NCI-H187 treated with DMSO at 0.1 percent for 48 hours (cell line): ENCODE results near the gene NRG2.

Experiments
- DNase-seq: peaks from one replicate; lab custom pipeline; 2025; lab: John Stamatoyannopoulos, UW

NRG2 gene

DNA sequence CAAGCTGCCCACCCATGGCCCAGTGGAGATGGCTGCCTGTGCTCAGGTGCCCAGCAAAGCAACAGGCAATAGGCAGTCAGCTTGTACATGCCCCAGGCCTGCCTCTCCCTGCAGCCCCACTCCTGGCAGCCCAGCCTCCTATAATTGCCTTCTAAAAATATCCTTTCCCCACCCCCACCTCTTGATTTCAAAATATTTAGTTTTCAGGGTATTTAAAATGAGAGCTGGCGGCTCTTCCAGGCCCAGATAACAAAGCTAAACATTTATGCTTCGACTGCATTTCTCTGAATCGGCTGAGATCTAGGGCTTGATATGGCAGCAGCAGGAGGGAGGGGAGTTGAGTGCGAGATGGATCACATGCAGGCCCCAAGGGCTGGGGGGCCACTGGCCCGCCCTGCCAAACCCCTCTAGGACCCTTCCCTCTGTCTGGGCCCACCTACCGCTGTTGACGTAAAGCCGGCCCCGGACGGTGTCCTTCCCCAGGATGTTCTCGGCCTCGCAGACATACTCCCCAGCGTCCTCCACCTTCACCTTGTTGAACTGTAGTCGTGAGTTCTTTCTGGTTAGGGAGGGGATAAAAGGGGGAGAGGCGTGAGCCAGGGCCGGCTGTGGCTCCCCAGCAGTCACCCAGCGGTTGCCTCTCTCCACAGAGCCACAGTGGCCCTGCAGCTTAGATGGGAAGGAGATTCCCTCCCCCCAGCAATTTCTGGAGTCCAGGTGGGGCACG, 162.5 kb downstream of the NRG2 start:
- no peak for DNase-seq

DNA sequence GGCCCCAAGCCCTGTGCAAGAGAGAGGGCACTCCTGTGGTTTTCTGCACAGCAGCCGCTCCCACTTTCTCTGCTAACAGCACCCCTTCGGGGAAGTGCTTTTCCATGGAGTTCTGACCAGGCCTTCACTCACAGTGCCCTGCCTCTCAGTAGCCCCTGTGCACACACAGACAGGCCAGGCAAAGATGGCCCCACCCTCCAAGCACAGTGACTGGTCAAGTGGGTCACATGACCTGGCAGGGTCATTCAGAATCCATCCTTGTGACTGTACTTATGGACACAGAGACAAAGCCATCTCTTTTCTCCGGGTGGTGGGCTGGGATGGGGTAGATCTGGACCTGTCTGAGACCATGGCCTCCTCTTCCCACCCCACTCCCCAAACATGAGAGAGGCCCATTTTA, 165.0 kb downstream of the NRG2 start:
- DNase-seq = no peak

DNA sequence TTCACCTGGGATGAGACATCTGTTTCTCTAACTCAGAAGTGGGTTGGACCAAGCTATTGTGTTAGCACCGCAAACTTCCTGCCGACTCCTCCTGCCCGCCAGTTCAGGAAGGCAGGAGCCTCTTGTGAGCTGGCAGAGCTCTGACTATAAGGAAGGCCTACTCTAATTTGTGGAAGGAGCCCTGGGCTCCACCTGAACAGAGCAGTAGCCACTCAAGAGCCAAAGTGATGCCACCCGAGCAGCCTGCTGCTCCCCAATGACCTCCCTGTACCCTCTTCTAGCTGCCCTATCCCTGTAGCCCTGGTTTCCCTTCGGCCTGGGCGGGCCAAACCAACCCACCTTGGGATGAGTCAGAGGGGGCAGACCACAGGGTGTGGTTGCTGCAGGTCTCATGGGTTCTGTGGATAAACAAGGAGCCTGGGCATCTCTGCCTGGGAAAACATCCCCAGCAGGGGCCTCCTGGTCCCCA, 165.9 kb downstream of the NRG2 start:
- DNase-seq = no peak

DNA sequence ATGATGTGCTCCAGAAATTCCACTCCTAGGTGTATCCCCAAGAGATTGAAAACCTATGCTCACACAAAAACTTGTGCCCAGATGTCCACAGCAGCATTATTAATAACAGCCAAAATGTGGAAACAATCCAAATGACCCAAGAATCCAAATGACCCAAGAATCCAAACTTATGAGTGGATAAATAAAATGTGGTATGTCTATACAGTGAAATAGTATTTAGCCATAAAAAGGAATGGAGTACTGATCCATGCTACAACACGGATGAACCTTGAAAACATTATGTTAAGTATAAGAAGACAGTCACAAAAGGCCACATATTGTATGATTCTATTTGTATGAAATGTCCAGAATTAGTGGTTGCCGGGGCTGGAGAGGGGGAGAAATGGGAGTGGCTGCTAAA, 167.1 kb downstream of the NRG2 start:
- no peak for DNase-seq

DNA sequence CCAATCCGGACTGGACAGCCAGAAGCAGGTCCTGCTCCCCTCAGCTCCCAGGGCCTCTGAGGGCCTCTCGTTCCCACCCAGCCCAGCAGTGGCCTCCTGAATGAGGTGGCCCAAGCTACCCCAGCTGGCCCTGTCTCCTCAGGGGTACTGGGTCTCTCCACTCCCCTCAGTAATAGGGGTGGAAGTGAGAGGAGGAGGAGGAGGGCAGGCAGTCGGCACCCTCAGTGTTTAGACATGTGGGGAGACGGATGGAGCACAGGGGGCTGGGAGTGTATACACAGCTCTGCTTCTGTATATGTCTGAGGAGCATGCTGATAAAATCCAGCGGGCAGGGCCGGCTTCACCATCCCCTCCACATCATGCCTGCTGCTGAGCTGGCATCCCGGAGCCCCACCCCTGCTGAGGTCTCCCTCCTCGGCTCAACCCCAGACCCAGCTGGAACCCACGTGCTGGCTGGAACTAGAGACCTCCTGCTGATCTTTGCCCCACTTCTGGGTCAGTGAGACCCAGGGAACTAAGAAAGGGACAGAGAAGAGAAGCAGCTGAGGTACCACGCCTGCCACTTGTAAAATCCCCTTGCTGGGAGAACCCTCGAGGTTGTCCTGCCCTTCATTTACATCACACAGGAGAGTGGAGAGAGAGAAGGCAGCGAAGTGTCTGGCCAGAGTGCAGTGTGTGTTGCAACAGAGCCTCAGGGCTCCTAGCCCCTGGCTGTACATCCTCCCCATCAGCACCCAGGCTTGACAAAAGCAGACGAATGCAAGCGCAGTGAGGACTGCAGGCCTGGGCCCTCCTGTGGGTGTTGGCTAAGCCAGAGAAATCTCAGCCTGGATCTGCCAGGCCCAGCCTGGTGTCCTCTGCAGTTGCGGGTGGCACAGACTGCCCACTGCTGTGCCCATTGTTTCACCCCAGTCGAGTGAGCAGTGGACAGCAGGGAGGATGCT, 170.0 kb downstream of the NRG2 start:
- DNase-seq = no peak

DNA sequence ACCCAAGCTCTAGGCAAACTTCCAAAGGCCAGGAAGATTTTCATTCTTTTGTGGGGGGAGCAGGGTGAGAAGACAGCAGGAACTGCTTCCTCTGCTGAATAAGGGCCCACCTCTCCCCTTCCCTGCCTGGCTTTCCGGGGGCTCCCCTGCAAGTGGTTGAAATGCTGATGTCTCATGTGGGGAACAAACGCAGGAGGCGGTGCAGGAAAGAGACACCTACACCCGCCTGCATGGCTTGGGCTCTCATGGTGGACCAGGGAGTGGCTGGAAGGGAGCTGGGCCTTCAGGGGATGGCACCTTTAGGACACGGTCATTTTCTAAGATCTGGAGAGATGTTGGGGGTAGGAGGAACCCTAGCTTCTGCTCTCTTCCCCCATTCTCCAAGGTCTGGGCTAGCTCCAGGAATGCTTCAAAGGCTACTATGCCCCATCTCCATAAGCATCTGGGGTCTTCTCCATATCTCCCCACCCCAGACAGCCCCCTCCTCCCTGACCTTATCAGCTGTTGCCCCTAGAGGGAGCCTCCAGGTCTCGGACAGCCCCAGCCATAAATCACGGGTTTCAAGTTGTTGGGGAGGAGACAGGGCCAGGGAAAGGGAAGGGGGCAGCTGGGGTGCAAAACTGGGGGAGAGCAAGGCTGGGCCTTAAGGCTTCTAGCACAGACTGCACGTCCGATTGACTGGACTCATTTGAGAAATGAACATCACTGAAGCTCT, 170.9 kb downstream of the NRG2 start:
- DNase-seq = no peak

DNA sequence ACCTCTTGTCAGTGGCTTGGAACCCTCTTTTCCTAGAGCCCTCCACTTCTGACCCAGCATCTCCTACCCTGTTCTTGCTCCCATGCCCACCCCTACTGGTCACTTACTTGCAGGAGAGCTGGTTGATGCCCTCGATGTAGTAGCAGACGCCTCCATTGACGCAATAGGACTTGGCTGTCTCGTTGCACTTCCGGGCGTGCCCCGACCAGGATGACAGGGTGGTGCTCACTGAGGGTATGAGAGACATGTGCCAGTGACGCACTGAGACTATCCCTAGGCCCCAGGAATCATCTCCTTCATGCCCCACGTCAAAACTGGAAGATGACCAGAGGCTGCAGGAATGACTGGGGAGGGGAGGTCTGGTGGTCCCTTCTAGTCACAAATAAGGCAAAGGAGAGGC, 171.5 kb downstream of the NRG2 start:
- DNase-seq = no peak

DNA sequence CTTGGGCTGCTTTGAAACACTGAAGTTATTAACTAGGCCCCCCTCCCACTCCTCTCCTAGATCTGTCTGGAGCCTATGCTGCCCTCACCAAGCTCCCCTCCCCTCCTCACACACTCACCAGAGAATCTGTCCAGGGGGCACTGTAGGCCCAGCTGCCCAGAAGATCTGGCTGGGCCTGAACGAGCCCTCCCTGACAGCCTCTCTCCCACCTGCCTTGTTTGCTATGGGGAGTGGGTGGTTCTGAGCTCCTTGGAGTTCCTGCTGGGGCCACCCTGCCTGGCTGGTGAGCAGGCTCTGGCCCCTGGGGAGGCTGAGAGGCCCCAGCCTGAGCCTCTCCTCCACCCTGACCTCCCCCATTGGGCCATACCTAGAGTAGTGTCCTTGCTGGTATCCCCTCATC, 172.4 kb downstream of the NRG2 start:
- DNase-seq = no peak

DNA sequence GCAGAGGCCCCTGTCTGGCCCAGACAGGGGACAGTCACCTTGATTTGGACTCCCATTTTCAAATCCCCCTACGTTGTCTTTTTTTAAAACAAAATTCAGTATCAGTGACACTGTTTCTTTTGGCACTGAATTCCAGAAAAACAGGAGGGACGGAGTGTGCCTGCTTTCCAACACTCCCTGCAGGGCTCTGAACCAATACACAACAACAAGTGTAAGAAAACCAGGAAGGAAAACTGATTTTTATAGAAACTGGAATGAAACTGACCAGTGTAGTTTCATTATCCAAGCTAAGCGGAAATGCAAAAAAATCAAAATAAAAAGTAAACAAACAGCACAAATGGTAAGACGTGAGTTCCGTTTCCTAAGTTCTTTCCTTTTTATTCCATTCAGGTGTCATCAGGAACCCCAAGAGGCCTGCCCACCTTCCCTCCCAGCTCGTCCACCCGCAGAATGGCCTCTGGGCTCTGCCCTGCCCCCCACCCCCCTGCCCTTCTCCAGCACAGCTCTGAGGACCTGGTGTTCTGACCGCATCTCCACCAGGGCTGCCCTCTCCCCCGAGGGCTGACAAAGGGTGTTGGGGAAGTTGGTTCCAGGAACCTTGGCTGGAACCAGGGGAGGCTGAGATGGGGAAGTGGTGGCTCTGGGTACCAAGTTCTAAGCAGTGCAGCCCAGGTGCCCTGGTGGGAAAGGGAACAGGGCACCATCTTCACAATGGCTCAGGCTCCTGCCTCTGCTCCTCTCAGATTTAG, 173.9 kb downstream of the NRG2 start:
- DNase-seq = no peak

DNA sequence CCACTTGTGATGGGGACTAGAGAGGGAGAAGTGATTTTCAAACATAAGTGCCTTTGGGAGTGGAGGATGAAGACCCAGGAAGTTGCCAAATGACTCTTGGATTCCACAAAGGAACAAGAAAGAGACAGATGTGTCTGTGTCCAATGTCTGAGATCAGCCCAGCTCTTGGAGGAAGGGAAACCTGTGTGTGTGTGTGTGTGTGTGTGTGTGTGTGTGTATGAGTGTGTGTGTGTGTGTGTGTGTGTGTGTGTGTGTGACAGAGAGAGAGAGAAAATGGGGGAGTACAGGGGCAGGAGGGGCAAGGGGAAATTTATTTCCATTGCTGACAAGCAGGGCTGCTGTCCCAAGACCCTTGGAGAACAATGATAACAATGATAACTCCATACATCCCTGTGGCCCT, 175.5 kb downstream of the NRG2 start:
- no peak for DNase-seq

DNA sequence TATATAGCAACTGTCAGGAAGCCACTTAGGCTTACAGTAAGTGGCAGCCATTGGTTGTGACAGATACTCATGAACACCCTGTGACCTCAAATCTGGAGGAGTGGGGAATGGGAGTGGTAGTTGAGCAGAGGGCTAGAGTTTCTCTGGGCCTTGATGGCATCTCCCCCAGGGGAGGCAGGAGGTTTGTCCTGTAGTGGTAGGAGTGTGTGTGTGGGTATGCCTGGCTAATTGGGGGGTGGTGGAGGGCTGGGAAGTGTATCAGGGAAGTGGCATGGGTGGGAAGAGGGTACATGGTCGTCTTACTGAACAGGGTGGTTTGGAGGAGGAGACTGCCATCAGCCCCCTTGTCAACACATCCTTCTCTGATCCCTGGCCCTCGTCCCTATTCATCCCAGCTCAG, 176.0 kb downstream of the NRG2 start:
- DNase-seq = no peak

DNA sequence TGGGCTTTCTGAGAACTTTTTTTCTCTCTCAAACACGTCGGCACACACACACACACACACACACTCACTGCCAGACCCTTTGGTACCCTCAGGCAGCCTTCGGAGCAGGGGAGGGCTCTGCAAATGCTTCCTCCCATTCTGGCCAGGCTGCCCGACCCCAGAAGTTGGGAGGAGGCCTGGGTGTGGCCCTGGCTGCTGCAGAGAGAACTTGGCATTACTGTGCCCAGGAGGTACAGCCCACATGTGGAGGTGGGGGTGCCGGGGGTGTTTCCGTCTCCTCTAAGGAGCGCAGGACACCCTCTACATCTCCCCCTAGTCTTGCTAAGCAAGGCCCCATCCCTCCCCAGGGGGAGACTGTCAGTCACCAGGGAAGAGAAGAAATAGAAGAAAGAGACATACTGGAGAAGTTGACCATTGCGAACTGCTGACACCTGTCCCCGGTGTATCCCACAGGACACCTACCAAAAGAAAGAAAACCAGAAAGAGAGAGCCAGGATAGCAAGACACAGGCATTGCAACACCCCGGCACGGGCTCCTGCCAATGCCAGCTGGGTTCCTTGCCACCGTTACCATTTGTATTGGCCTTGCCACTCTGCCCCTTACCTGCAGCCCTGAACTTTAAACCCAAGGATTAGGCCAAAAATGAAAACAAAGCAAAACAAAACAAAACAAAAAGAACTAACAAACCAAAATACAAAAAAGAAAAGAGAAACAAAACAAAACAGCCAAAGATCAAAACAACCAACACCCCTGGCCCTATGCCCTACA, 178.2 kb downstream of the NRG2 start:
- DNase-seq = no peak

DNA sequence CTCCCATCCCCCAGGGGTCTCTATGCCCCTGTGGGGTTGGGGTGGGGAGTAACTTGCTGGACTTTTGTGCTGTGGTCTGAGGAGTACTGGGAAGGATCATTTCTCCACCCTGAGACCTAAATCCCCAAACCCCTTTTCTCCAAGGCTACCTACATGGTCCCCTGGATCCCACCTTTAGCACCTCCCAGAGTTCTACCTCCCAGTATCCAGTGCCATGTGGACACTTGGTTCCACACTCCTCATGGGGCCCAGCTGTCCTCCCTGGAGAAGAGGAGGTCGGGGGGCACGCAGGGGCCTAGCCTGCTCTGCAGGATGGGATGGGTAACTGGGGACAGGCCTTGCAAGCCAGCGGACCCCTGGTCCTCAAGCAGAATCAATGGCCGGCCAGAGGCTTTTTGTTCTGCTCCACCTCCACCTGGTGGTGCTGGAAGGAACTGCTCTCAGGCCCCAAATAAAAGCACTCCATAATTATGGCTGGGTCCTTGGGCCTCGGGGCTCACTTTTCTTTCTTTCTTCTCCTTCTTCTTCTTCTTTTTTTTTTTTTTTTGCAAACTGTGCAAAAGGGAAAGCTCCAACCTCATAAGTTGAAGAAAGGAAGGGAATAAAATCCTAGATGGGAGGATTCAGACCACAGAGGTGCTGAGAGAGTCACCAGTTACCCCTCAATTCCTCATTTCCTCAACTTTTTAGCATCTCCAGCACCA, 179.1 kb downstream of the NRG2 start:
- DNase-seq = no peak

DNA sequence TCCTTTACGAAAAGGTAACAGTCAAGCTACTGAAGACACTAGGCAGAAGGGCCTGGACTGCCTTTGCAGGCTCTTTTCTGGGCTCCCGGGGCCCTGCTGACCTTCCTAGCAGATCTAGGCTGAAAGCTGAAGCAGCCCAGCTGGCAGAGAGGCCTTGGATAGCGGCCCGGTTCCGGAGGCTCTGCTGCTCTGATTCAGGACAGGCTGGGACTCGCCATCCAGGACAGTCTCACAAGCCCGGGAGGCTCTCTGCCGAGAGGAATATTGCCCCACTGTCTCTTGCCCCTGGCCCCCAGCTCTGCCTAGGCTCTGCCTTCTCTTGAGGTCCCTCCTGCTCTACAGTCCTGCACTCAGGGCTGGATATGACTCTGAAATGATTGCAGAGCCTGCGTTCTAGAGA, 179.7 kb downstream of the NRG2 start:
- no peak for DNase-seq

DNA sequence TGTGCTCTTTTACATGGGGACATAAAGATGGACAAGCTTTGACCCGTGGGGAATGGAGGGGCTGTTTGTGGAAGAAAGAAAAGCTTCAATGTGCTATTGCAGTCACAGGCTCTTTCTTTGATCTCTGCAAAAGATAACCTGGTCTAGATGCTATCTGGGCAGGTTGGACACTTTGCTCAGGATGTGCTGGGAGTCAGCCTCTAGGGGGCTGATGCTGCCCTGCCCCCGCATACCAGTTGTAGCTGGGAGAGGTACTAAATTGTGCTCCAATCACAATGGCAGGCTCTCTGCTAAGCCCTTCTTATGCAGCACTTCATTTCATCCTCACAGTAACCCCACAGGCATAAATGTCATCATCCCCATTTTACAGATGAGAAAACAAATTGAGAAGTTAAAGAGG, 180.3 kb downstream of the NRG2 start:
- no peak for DNase-seq

DNA sequence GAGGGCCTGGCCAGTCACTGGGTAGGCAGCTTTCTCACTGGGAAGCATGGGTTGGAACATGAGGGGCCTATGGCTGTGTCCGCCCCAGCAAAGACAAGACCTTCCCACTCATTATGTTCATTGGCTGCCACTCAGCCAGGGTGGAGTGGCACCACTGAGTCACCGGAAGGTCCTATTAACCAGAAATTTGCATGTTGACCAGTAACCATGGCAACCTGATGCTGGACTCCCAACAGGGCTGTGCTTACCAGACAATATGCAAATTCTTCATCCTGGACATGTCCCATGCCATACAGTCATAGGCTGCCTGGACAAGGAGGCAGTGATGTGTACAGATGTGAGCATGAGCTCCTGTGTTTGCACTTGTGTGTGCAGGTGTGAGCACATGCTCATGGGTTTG, 180.8 kb downstream of the NRG2 start:
- DNase-seq = no peak

DNA sequence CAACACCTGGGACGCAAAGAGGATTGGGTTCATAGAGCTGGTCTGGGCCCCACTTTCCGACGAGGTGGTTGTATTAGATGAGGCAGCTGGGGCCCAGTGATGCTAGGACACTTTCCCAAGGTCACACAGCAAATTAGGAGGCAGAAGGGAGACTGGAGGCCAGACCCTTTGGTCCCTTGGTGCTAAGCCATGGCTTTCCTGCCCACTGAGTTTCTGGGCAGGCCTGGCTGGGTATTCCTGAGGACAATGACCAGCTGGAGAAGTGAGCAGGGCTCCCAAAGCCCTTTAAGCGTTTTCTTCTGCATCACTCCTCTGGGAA, 181.3 kb downstream of the NRG2 start:
- DNase-seq = no peak

DNA sequence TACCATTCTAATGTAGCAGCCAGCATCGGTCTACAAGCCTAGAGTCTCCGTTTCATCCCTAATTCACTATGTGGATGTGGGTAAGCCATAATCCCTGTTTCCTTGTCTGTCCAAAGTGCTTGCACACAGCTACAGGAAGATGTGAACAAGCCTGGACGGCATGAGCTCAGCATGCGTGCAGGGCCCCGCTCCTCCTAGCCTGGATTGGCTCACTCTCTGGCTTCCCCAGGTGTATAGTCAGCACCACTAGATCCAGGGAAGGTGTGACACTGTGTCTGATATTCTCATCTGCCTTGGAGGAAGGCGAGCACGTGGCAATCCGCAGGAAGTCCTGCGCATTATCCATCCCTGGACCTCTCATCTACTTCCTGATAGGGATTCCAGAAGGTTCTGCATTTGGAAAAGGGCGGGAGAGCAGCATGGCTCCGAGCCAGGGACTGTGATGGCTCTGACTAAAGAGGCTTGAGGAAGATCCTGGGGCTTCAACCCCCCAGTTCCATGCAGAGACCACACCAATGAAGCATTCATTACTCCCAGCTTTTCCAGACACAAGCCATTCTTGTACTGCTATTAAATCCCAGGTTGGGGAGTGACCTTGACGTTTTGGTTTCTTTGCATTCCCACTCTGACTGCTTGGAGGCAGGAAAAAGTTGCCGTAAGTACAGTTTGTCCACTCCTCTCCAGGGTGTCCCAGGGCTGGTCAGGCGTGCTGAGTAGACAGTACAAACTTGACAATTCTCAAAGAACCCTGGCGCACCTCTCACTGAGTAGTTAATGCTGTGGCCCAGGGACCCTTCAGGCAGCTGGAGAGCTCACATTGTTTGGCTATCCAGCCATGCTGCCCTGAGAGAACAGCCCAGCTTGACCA, 181.8 kb downstream of the NRG2 start:
- DNase-seq = no peak

DNA sequence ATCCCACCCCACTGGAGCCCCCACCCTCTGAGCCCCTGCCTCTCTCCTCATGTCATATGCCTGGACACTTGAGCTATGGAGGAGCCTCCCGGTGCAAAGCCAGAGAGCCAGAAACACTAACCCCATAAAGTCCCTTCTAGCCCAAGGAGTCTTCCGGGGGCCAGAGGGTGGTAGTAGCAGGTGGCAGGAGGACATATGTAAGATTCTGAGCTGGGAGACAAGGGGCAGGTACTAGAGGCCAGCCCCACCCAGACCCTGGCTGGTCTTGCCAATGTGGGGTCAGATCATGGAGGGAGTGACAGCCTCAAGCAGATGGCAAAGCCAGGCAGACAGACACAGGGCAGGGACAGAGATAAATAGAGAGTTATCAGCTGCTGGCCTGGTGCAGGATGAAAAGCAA, 184.1 kb downstream of the NRG2 start:
- DNase-seq = no peak

DNA sequence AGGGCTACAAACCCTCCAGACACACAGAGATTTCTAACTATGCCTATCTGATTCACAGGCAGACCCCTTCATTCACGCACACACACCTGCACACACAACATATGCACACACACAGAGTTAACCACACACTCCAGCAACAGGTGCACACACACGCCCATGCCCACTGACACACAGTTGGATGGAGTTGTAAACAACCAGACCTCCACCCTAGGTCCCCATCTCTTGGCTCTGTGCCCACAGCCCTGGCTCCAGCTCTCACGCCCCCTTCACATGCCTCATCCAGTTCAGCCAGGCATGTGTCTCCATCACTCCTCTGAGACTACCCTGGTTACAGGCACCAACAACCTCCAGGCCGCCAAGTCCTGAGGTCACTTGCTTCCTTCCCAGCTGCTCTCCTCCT, 186.4 kb downstream of the NRG2 start:
- DNase-seq = no peak
